A549 treated with ZK216348 at 1 μM for 4 hours (cell line): ENCODE results near the gene MTFP1. TPM values are rescaled to one million over a fixed set of nuclear protein-coding genes. Genes with fewer than 3 reads are reported as not detected.

ENCODE experiments used
- total RNA-seq: library from RNA; stranded (reverse); fragments of 200-300 nt; extraction: Qiagen RNA extraction; gene quantifications from 5 replicates; pipeline ENCODE4 v1.2.3, GENCODE V29; 2022; ENCODE audit warnings: low read depth

MTFP1 gene
- 51.7 to 73.6 TPM (median 71.2 TPM) in 5 replicates for total RNA-seq

GRCh38 chr22:30425616-30426387 lies at the start of gene MTFP1:
Gene MTFP1, plus strand, starts transcription at chr22:30425768. Its CDS starts 112 bp downstream, at chr22:30425880.

DNA sequence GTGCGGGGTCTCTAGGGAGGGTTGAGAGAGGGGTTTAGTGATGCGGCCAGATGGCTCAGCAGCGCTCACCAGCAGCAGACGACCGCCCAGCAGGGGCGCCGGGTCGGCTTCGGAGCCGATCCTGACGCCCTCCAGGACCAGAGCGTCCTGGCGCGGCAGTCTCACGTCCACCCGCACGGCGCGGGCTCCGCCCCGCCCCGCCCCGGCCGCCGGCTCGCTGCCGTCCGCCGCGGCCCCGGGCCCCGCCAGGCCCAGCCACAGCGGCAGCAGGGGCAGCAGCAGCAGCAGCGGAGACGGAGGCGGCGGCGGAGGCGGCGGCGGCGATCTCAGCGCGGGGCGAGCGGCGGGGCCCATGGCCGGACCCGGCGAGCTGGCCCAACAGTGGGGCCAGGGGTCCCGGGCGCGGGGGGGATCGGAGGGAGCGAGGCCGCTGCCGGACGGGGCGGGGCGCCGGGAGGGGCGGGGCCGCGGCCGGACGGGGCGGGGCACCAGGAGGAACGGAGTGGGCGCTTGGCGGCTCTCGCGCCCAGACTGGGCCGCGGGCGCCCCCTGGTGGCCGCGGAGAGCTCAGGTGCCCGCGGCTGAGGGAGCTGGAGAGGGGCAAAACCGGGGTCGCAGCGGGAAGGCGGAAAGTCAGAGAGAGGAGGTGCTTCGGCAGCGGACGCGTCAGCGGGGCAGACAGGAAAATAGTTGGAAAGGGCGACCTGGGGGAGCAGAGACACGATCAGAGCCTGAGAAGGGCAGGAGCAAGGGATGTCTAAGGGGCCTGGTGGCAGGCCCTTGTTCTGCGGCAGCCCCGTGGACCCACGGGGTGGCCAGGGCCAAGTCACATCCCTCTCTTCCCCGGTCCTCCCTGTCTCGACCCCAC lies 38.4 kb upstream of the MTFP1 start, which contains the start of gene RNF215:
Gene RNF215, minus strand, starts transcription at position 452 of the 868 bp plus-strand sequence. Its CDS starts 98 bp downstream, at position 354.

DNA sequence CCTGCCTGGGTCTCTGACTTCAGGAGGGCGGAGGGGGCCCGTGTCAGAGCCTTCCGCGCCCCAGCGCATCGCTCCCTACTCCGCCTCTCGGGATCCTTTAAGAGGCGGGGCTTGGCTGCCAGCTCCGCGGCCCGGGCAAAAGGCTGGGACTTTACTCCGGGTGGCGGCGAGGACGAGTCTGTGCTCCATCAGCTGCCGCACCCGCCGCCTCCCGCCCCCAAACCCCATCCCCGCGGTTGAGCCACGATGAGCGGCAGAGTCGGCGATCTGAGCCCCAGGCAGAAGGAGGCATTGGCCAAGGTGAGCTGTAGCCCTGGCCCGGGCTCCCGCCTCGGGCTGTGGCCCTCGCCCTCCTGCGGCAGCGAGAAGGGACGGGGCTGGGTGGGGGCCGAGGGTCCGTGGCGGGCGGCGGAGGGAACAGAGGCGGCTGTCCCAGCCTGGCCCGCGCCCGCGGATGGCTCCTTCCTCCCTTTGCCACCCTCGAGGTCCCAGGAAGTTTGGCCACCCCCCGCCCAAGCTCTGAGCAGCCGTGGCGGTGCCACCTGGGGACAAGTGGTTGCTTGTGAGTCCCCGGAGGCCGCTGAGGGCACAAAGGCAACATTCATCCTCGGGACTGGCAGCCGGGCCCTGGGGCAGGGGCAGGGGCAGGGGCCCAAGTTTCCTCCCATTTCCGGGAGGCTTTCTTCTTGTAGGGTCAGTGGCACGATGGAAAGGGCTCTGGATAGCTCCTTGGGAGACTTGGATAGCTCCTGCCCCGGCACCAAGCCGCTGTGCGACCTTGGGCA lies 28.5 kb upstream of the MTFP1 start, which contains the start of gene SEC14L2:
Gene SEC14L2, plus strand, starts transcription at position 148 of the 785 bp plus-strand sequence. Its CDS starts 99 bp downstream, at position 247.

DNA sequence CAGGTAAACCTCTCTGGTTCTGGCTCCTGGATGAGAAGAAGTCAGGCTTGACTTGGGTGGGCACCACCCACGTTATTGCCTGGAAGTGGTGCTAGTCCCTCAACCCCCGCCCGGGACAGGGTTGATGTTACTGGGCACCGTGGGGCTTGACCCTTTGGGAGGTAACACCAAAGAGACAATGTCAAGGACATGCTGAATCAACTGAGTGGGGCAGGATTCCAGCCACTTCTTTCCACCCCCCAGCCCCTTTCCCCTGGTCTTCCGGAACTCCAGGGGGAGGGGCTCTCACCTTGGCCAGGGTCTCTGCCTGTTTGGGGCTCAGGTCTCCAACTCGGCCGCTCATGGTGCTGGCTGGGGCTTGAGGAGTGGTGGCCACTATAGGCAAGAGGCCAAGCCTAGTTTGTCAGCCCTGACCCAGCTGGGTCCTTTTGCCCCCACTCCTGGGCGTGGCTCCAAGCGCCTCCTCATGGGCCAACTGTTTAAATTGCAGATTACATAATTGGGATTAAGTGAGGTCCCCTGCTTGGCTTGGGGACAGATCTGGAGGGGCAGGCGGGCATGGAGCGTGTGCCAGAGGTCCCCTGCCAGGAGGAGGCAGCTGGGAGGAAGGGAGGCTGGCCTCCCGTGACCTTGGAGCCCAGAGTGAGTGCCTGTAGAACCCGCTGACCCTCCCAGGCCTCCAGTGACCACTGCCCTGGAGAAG lies 46.2 kb downstream of the MTFP1 start, which contains the start of gene SEC14L3:
Gene SEC14L3, minus strand, starts transcription at position 402 of the 703 bp plus-strand sequence. Its CDS starts 59 bp downstream, at position 343.

Other genes starting within 250 kb of the MTFP1 start
- 18.2 to 40.8 TPM (median 35.2 TPM) in 5 replicates for gene LIF, start 179.0 kb upstream of the MTFP1 start, total RNA-seq
- gene OSM, start 158.9 kb upstream of the MTFP1 start, total RNA-seq = not detected in 5 replicates
- 3.2 to 7.1 TPM (median 5.3 TPM) in 5 replicates for gene CASTOR1, start 136.3 kb upstream of the MTFP1 start, total RNA-seq
- gene TBC1D10A, start 98.8 kb upstream of the MTFP1 start, total RNA-seq = 5.5 to 12.6 TPM (median 10.0 TPM) in 5 replicates
- gene SF3A1, start 68.9 kb upstream of the MTFP1 start, total RNA-seq = 43.1 to 76.7 TPM (median 62.6 TPM) in 5 replicates
- gene CCDC157, start 68.8 kb upstream of the MTFP1 start, total RNA-seq = 2.0 to 3.6 TPM (median 2.8 TPM) in 5 replicates
- 14.0 to 23.1 TPM (median 21.0 TPM) in 5 replicates for gene RNF215, start 38.4 kb upstream of the MTFP1 start, total RNA-seq
- 32.9 to 67.2 TPM (median 52.6 TPM) in 5 replicates for gene SEC14L2, start 28.8 kb upstream of the MTFP1 start, total RNA-seq
- gene SEC14L3, start 46.2 kb downstream of the MTFP1 start, total RNA-seq = not detected in 5 replicates
- gene SEC14L4, start 79.9 kb downstream of the MTFP1 start, total RNA-seq = 4.4 to 7.2 TPM (median 6.2 TPM) in 5 replicates
- gene SEC14L6, start 121.0 kb downstream of the MTFP1 start, total RNA-seq = not detected in 5 replicates
- 5.1 to 9.7 TPM (median 8.5 TPM) in 5 replicates for gene GAL3ST1, start 148.9 kb downstream of the MTFP1 start, total RNA-seq
- gene PES1, start 166.1 kb downstream of the MTFP1 start, total RNA-seq = 108 to 136 TPM (median 112 TPM) in 5 replicates
- gene TCN2, start 181.4 kb downstream of the MTFP1 start, total RNA-seq = 3.1 to 6.1 TPM (median 4.7 TPM) in 5 replicates
- 4.9 to 7.8 TPM (median 6.7 TPM) in 5 replicates for gene SLC35E4, start 210.0 kb downstream of the MTFP1 start, total RNA-seq
- 4.2 to 5.6 TPM (median 4.8 TPM) in 5 replicates for gene DUSP18, start 242.1 kb downstream of the MTFP1 start, total RNA-seq